ENCODE data around the gene MACROH2A2.
"Not testable (repeated sequence)": the region's sequence is repeated elsewhere in the genome, so short reads cannot be mapped to it uniquely, and the experiment has no call there.

MACROH2A2 gene

GRCh38 chr10:70035531-70035930, 17.1 kb upstream of the MACROH2A2 start:
- no peak for DNase-seq (ENCODE audit: low read depth)
- TF ChIP-seq MAX (IDR thresholded peaks at IDR 0.05; ENCODE audit: low read depth, low read length) (no peak), POLR2A (IDR thresholded peaks at IDR 0.05; ENCODE audit: extremely low read depth, insufficient read length) (no peak), MYC (IDR thresholded peaks at IDR 0.05; ENCODE audit: low read depth, low read length) (no peak)
- TF ChIP-seq, protein P1, sequence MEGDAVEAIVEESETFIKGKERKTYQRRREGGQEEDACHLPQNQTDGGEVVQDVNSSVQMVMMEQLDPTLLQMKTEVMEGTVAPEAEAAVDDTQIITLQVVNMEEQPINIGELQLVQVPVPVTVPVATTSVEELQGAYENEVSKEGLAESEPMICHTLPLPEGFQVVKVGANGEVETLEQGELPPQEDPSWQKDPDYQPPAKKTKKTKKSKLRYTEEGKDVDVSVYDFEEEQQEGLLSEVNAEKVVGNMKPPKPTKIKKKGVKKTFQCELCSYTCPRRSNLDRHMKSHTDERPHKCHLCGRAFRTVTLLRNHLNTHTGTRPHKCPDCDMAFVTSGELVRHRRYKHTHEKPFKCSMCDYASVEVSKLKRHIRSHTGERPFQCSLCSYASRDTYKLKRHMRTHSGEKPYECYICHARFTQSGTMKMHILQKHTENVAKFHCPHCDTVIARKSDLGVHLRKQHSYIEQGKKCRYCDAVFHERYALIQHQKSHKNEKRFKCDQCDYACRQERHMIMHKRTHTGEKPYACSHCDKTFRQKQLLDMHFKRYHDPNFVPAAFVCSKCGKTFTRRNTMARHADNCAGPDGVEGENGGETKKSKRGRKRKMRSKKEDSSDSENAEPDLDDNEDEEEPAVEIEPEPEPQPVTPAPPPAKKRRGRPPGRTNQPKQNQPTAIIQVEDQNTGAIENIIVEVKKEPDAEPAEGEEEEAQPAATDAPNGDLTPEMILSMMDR (IDR thresholded peaks at IDR 0.05; ENCODE audit: low read depth, low read length) = no peak
- no peak overlapping the region for H3K4me3 ChIP-seq (ENCODE audit: low read depth, low read length)

GRCh38 chr10:70038923-70039322, 13.7 kb upstream of the MACROH2A2 start:
- DNase-seq (ENCODE audit: low read depth) = no peak
- H3K4me3 ChIP-seq (ENCODE audit: low read depth, low read length) = no peak overlapping the region
- no peak for TF ChIP-seq MYC (IDR thresholded peaks at IDR 0.05; ENCODE audit: low read depth, low read length)
- no peak for TF ChIP-seq MAX (IDR thresholded peaks at IDR 0.05; ENCODE audit: low read depth, low read length)
- TF ChIP-seq, protein P1 (IDR thresholded peaks at IDR 0.05; ENCODE audit: low read depth, low read length) = no peak
- no peak for TF ChIP-seq POLR2A (IDR thresholded peaks at IDR 0.05; ENCODE audit: extremely low read depth, insufficient read length)

DNA sequence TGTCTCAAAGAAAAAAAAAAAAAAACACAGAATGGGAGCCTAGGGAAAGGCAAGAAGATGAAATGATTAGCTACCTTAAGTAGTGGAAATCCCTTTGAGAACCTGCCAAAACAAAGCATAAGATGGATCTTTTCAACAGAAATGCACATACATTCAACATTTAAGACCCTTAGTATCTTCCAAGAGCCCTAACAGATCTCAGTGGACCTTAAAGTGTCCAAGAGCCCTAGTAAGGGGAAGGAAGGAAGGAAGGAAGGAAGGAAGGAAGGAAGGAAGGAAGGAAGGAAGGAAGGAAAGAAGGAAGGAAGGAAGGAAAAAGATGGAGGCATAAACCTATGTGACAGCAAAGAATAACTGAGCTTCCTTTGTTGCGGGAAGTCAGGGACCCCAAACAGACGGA, 11.6 kb upstream of the MACROH2A2 start:
- no peak overlapping the region for H3K4me3 ChIP-seq (ENCODE audit: low read depth, low read length)
- TF ChIP-seq MAX (IDR thresholded peaks at IDR 0.05; ENCODE audit: low read depth, low read length) = no peak
- TF ChIP-seq, protein P1 (IDR thresholded peaks at IDR 0.05; ENCODE audit: low read depth, low read length) = no peak
- no peak for TF ChIP-seq MYC (IDR thresholded peaks at IDR 0.05; ENCODE audit: low read depth, low read length)
- TF ChIP-seq POLR2A (IDR thresholded peaks at IDR 0.05; ENCODE audit: extremely low read depth, insufficient read length) = no peak
- DNase-seq (ENCODE audit: low read depth) = no peak

- not testable (repeated sequence) for H3K4me3 ChIP-seq (ENCODE audit: low read depth, low read length); DNase-seq (ENCODE audit: low read depth)
Measured at GRCh38 chr10:70041739-70042138, 10.9 kb upstream of the MACROH2A2 start.

DNA sequence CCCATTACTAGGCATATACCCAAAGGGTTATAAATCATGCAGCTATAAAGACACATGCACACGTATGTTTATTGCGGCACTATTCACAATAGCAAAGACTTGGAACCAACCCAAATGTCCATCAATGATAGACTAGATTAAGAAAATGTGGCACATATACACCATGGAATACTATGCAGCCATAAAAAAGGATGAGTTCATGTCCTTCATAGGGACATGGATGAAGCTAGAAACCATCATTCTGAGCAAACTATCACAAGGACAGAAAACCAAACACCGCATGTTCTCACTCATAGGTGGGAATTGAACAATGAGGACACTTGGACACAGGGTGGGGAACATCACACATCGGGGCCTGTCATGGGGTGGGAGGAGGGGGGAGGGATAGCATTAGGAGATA, 5.6 kb upstream of the MACROH2A2 start:
- not testable (repeated sequence) for H3K4me3 ChIP-seq (ENCODE audit: low read depth, low read length); DNase-seq (ENCODE audit: low read depth)

GRCh38 chr10:70048030-70048723, 4.5 kb upstream of the MACROH2A2 start:
- no peak for TF ChIP-seq MAX (IDR thresholded peaks at IDR 0.05; ENCODE audit: low read depth, low read length)
- no peak for TF ChIP-seq POLR2A (IDR thresholded peaks at IDR 0.05; ENCODE audit: extremely low read depth, insufficient read length)
- TF ChIP-seq, protein P1 (IDR thresholded peaks at IDR 0.05; ENCODE audit: low read depth, low read length) = no peak
- no peak for TF ChIP-seq MYC (IDR thresholded peaks at IDR 0.05; ENCODE audit: low read depth, low read length)
- H3K4me3 ChIP-seq (ENCODE audit: low read depth, low read length) = no peak overlapping the region
- DNase-seq (ENCODE audit: low read depth) = no peak

DNA sequence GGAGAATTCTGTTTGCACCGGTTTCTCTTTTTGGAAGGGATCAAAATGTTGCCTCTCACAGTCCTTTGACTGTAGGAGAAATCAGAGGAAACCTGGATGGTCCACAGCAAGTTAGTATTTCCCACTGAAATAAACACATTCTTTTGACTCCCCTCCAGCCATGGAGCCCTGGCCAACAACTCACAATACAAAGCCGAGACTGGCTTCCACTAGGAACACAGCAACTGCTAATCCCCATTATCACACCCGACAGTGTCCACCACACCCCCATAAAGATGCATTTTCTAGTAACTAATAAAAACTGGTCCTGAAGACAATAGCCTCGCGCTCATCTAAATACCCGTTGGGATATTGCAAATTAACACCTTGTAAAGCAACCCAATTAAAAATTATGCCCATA, 798 bp upstream of the MACROH2A2 start:
- no peak overlapping the region for H3K4me3 ChIP-seq (ENCODE audit: low read depth, low read length)
- TF ChIP-seq MAX (IDR thresholded peaks at IDR 0.05; ENCODE audit: low read depth, low read length) (no peak), MYC (IDR thresholded peaks at IDR 0.05; ENCODE audit: low read depth, low read length) (no peak), POLR2A (IDR thresholded peaks at IDR 0.05; ENCODE audit: extremely low read depth, insufficient read length) (no peak)
- TF ChIP-seq, protein P1 (IDR thresholded peaks at IDR 0.05; ENCODE audit: low read depth, low read length) = no peak
- DNase-seq (ENCODE audit: low read depth) = no peak
